Uterus (tissue), 4 donors: ENCODE results near the gene BCO1. TPM values are rescaled to one million over a fixed set of nuclear protein-coding genes. Genes with fewer than 3 reads are reported as not detected.

ENCODE experiments used
- DNase-seq, 2 donors: peaks; one replicate each; pipeline ENCODE4 v3.0.0-alpha.2; 2019 to 2020
- H3K27ac ChIP-seq, 2 donors: fragments of 200-600 bp; sonication (generic); 1 replicate in 1 of 2; 2 replicates in 1 of 2; pipeline ENCODE4 v1.5.1; 2016 to 2018
- H3K27me3 ChIP-seq, 2 donors: fragments of 200-600 bp; sonication (generic); one replicate each; pipeline ENCODE4 v1.5.1; 2018 to 2019; ENCODE audit warnings: control low read depth in 1 of 2
- H3K36me3 ChIP-seq, 2 donors: fragments of 200-600 bp; sonication (generic); one replicate each; pipeline ENCODE4 v1.5.1; 2019; ENCODE audit warnings: control low read depth in 1 of 2
- H3K4me1 ChIP-seq, 2 donors: fragments of 200-600 bp; sonication (generic); one replicate each; pipeline ENCODE4 v1.5.1; 2018 to 2019; ENCODE audit warnings: control low read depth in 1 of 2
- H3K4me3 ChIP-seq, 2 donors: fragments of 200-600 bp; sonication (generic); 1 replicate in 1 of 2; 2 replicates in 1 of 2; pipeline ENCODE4 v1.5.1; 2018 to 2019; ENCODE audit warnings: mild to moderate bottlenecking in 1 of 2
- H3K9me3 ChIP-seq, 2 donors: fragments of 200-600 bp; sonication (generic); one replicate each; pipeline ENCODE4 v1.5.1; 2019; ENCODE audit warnings: control low read depth in 1 of 2
- CTCF ChIP-seq, 4 experiments: fragments of 200-600 bp in 2 of 4; fragments of 450-650 bp in 2 of 4; sonication (generic) in 2 of 4; IDR thresholded peaks; one replicate each; pipeline ENCODE4 v1.5.1; 2016 to 2019; ENCODE audit warnings: antibody characterized with exemption in 4 of 4, mild to moderate bottlenecking in 2 of 4, moderate library complexity in 1 of 4
- POLR2A ChIP-seq, 2 donors: fragments of 450-650 bp; IDR thresholded peaks; one replicate each; pipeline ENCODE4 v1.6.1; 2016; ENCODE audit warnings: antibody characterized with exemption in 2 of 2, mild to moderate bottlenecking in 1 of 2, moderate library complexity in 1 of 2
- intact Hi-C: fragments of 100-400 bp; cut with DNase I; formaldehyde crosslinking; loops from one replicate; pipeline ENCODE4 v1.15.1; 2023; ENCODE audit warnings: low total_unique reads
- total RNA-seq, 4 donors: library from RNA; depleted of rRNA in 3 of 4; stranded (reverse); fragments of >200 nt in 3 of 4; gene quantifications; one replicate each; pipeline versions ENCODE4 v1.1.0 to v1.2.4, GENCODE V29; 2014 to 2023
- donor health status: DM: yes; HTN: yes; CAD: no.

Gene BCO1
- total RNA-seq, 4 donors from 2014 or later, result 0.27 to 2.6 (median 0.97) TPM; not detected in 1

- no peaks in the 10 kb centered on the region for H3K27me3 ChIP-seq
- no peaks in the 10 kb centered on the region for H3K4me1 ChIP-seq
- no peaks in the 10 kb centered on the region for H3K36me3 ChIP-seq
- no peak overlapping the region for H3K4me3 ChIP-seq
- H3K27ac ChIP-seq, result no peak overlapping the region
- H3K9me3 ChIP-seq, result no peaks in the 10 kb centered on the region
- DNase-seq, result no peak
- intact Hi-C loops, result no loop called here
- TF ChIP-seq CTCF (IDR thresholded peaks at IDR 0.05), result no peak
Observed at GRCh38 chr16:81198635-81199034, 39.9 kb upstream of the BCO1 start.

- Histone ChIP-seq H3K4me3 (no peak overlapping the region), H3K27ac (no peak overlapping the region), H3K4me1 (no peaks in the 10 kb centered on the region), H3K27me3 (no peaks in the 10 kb centered on the region), H3K9me3 (no peaks in the 10 kb centered on the region), H3K36me3 (no peaks in the 10 kb centered on the region)
- intact Hi-C loops, result no loop called here
- no peak for DNase-seq
- TF ChIP-seq CTCF (IDR thresholded peaks at IDR 0.05) (no peak), POLR2A (IDR thresholded peaks at IDR 0.05) (no peak)
Observed at GRCh38 chr16:81201267-81201666, 37.2 kb upstream of the BCO1 start.

- H3K9me3 ChIP-seq, result no peaks in the 10 kb centered on the region
- intact Hi-C loops, result no loop called here
- H3K4me3 ChIP-seq, result no peak overlapping the region
- H3K27me3 ChIP-seq, result no peaks in the 10 kb centered on the region
- no peak for TF ChIP-seq POLR2A (IDR thresholded peaks at IDR 0.05)
- TF ChIP-seq CTCF (IDR thresholded peaks at IDR 0.05), result peak; percentile 44 to 73 (median 62)
- no peaks in the 10 kb centered on the region for H3K4me1 ChIP-seq
- peak in 1 of 2 donors; percentile 53 for DNase-seq
- no peaks in the 10 kb centered on the region for H3K36me3 ChIP-seq
- no peak overlapping the region for H3K27ac ChIP-seq
Observed at GRCh38 chr16:81204798-81205680, 33.5 kb upstream of the BCO1 start.

GRCh38 chr16:81207076-81207475, 31.4 kb upstream of the BCO1 start:
- Histone ChIP-seq H3K4me1 (no peaks in the 10 kb centered on the region), H3K36me3 (no peaks in the 10 kb centered on the region), H3K27ac (no peak overlapping the region), H3K27me3 (no peaks in the 10 kb centered on the region), H3K9me3 (no peaks in the 10 kb centered on the region), H3K4me3 (no peak overlapping the region)
- intact Hi-C loops, result no loop called here
- no peak for TF ChIP-seq CTCF (IDR thresholded peaks at IDR 0.05)
- no peak for TF ChIP-seq POLR2A (IDR thresholded peaks at IDR 0.05)
- no peak for DNase-seq

- no peak for DNase-seq
- Histone ChIP-seq H3K4me3 (no peak overlapping the region), H3K36me3 (no peaks in the 10 kb centered on the region), H3K27me3 (no peaks in the 10 kb centered on the region), H3K27ac (no peak overlapping the region), H3K4me1 (no peaks in the 10 kb centered on the region), H3K9me3 (no peaks in the 10 kb centered on the region)
- intact Hi-C loops, result no loop called here
- no peak for TF ChIP-seq CTCF (IDR thresholded peaks at IDR 0.05)
- TF ChIP-seq POLR2A (IDR thresholded peaks at IDR 0.05), result no peak
Observed at GRCh38 chr16:81210807-81211206, 27.7 kb upstream of the BCO1 start.
